HepG2 (cell line): ENCODE data around the gene TMUB1. TPM values are rescaled to one million over a fixed set of nuclear protein-coding genes. Genes with fewer than 3 reads are reported as not detected.

Experiments used
- ARID4A ChIP-seq: sonication (generic); formaldehyde crosslinking; IDR thresholded peaks from 2 replicates; pipeline ENCODE4 v1.5.0; 2020; ENCODE audit warnings: mild to moderate bottlenecking, missing genetic modification reagents, borderline replicate concordance
- FOXP1 ChIP-seq, 2 experiments: fragments of 450-650 bp in 1 of 2; IDR thresholded peaks; 2 replicates each; pipeline ENCODE4 v1.6.1; 2017 to 2018; ENCODE audit warnings: antibody characterized with exemption in 1 of 2
- GATAD1 ChIP-seq: IDR thresholded peaks from 2 replicates; pipeline ENCODE4 v1.6.1; 2016; ENCODE audit warnings: missing genetic modification reagents, missing compliant biosample characterization
- IRF2 ChIP-seq: IDR thresholded peaks from 2 replicates; pipeline ENCODE4 v1.6.1; 2018; ENCODE audit warnings: missing genetic modification reagents, missing compliant biosample characterization
- KDM2A ChIP-seq: sonication (generic); formaldehyde crosslinking; IDR thresholded peaks from 2 replicates; pipeline ENCODE4 v1.4.0; 2020; ENCODE audit warnings: low read depth, missing genetic modification reagents, borderline replicate concordance
- KMT2A ChIP-seq: sonication (generic); formaldehyde crosslinking; IDR thresholded peaks from 2 replicates; pipeline ENCODE4 v1.4.0; 2020; ENCODE audit warnings: missing genetic modification reagents
- PHF21A ChIP-seq: sonication (generic); formaldehyde crosslinking; IDR thresholded peaks from 2 replicates; pipeline ENCODE4 v1.5.0; 2020; ENCODE audit warnings: mild to moderate bottlenecking, missing genetic modification reagents
- SOX13 ChIP-seq, 3 experiments: fragments of 450-650 bp in 1 of 3; sonication (generic) in 1 of 3; formaldehyde crosslinking in 1 of 3; IDR thresholded peaks in 2 of 3; conservative IDR thresholded peaks in 1 of 3; 2 replicates each; pipeline versions ENCODE4 v1.5.0 to v1.6.1; 2016 to 2020; ENCODE audit warnings: antibody characterized with exemption in 1 of 3, mild to moderate bottlenecking in 1 of 3, missing compliant biosample characterization in 1 of 3, missing genetic modification reagents in 1 of 3, moderate library complexity in 1 of 3
- ZBTB4 ChIP-seq: sonication (generic); formaldehyde crosslinking; IDR thresholded peaks from 2 replicates; pipeline ENCODE4 v1.4.0; 2020; ENCODE audit warnings: missing genetic modification reagents, mild to moderate bottlenecking, borderline replicate concordance
- ZFX ChIP-seq: sonication (generic); formaldehyde crosslinking; IDR thresholded peaks from 2 replicates; pipeline ENCODE4 v1.4.0; 2020; ENCODE audit warnings: mild to moderate bottlenecking, low read depth, missing genetic modification reagents, moderate library complexity
- ZNF468 ChIP-seq: sonication (generic); formaldehyde crosslinking; IDR thresholded peaks from 2 replicates; pipeline ENCODE4 v1.8.0; 2022; ENCODE audit warnings: mild to moderate bottlenecking, moderate library complexity, missing genetic modification reagents
- ZNF570 ChIP-seq: sonication (generic); formaldehyde crosslinking; IDR thresholded peaks from 2 replicates; pipeline ENCODE4 v1.4.0; 2020; ENCODE audit warnings: mild to moderate bottlenecking, missing genetic modification reagents, borderline replicate concordance
- ZNF850 ChIP-seq: sonication (generic); formaldehyde crosslinking; conservative IDR thresholded peaks from 2 replicates; pipeline ENCODE4 v1.9.0; 2021; ENCODE audit warnings: mild to moderate bottlenecking, missing genetic modification reagents
- ZSCAN20 ChIP-seq: sonication (generic); formaldehyde crosslinking; IDR thresholded peaks from 2 replicates; pipeline ENCODE4 v1.4.0; 2020; ENCODE audit warnings: missing genetic modification reagents, mild to moderate bottlenecking, borderline replicate concordance
- polyA plus RNA-seq, 8 experiments: library from polyadenylated mRNA; depleted of rRNA in 3 of 8; stranded (reverse) in 7 of 8; unstranded in 1 of 8; fragments of >200 nt; fragmentation: Illumina TruSeq in 4 of 8; extraction: Trizol in 4 of 8; gene quantifications; 2 replicates each; pipeline versions ENCODE4 v1.2.1 to v1.2.3, GENCODE V29; 2011 to 2016; ENCODE audit warnings: low read depth in 4 of 8, missing spikeins in 1 of 8, mixed read lengths in 1 of 8; ENCODE audit not compliant: insufficient read depth in 1 of 8
- total RNA-seq, 5 experiments: library from RNA; depleted of rRNA; stranded (reverse); fragments of >200 nt; fragmentation: Illumina TruSeq; extraction: Trizol; gene quantifications; 2 replicates each; pipeline ENCODE4 v1.2.3, GENCODE V29; 2016; ENCODE audit warnings: low read depth in 1 of 5
- TF ChIP-seq, protein P1 (sequence below): sonication (generic); formaldehyde crosslinking; conservative IDR thresholded peaks from 2 replicates; pipeline ENCODE4 v1.4.0; 2020; ENCODE audit warnings: missing genetic modification reagents
- TF ChIP-seq, protein P2 (sequence below): sonication (generic); formaldehyde crosslinking; IDR thresholded peaks from 2 replicates; pipeline ENCODE4 v1.4.0; 2020; ENCODE audit warnings: missing genetic modification reagents

TMUB1 gene
- total and polyA plus RNA-seq, 2 of the 13 experiments (the other 11 are each of a cell fraction or from before 2014, with no cell fraction given), result 44.8 to 51.6 TPM

DNA sequence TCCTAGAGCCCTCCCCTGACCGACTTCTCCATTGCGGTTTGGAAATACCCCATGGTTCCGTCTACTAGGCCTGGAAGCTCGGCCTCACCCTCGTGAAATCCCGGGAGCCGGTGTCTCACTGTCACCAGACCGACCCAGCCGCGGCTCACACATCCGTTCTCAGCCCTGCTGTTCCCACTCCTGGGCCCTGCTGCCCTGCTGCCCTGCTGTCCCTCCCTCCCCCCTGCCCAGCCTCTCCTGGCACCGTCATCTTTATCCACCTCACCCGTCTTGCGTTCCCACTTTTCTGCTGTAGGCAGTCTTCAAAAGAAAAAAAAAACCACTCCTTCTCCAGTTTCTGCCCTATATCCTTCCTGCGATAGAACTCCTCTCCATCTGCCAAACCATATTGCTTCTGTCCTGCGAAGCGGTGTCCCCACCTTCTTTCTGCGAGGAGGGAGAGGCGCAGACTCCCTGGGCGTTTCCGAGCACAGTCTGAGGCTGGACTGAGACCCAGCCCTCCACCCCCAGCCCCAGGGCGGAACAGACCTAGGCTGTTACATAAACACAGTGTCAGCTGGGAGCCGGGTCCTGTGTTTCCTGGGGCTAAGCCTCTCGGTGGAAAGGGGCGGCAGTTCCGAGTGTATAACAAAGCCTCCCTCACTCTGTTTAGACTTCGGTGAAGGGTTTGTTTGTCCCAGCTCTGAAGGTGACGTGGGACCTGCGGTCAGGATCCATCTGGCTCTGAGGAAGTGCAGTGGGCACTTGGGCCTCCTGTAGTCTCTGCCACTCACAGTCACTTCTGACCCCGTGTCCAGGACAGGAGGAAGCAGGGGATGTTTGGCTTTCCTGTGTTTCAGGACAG lies 5.8 kb upstream of the TMUB1 start (continued):
- TF ChIP-seq, protein P1, sequence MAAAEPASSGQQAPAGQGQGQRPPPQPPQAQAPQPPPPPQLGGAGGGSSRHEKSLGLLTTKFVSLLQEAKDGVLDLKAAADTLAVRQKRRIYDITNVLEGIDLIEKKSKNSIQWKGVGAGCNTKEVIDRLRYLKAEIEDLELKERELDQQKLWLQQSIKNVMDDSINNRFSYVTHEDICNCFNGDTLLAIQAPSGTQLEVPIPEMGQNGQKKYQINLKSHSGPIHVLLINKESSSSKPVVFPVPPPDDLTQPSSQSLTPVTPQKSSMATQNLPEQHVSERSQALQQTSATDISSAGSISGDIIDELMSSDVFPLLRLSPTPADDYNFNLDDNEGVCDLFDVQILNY, result no peak
- TF ChIP-seq KMT2A (CRISPR knock-in tag) (peak; percentile 27), SOX13 (IDR thresholded peaks at IDR 0.05) (no peak), SOX13 (CRISPR knock-in tag; conservative IDR thresholded peaks at IDR 0.05 in 1 of 2, IDR thresholded peaks at IDR 0.05 in 1 of 2) (peak in 1 of 2 experiments; percentile 51; a peak in 1 of 4 replicates), ZNF850 (no peak), IRF2 (CRISPR knock-in tag) (peak; percentile 16; the same call in 1 of the 2 replicates), ZNF570 (no peak), ZNF468 (CRISPR knock-in tag) (no peak), PHF21A (CRISPR knock-in tag) (peak; percentile 84), KDM2A (CRISPR knock-in tag) (peak; percentile 43; the same call in 1 of the 2 replicates), GATAD1 (CRISPR knock-in tag) (0 out of 2 replicates have a peak, but pooled peaks have one; percentile 19), ZSCAN20 (CRISPR knock-in tag) (no peak), ZFX (peak; percentile 22; the same call in 1 of the 2 replicates), ARID4A (CRISPR knock-in tag) (peak; percentile 85; the same call in 1 of the 2 replicates), FOXP1 (IDR thresholded peaks at IDR 0.05) (no peak), FOXP1 (CRISPR knock-in tag; IDR thresholded peaks at IDR 0.05) (peak; percentile 26; the same call in 1 of the 2 replicates), ZBTB4 (CRISPR knock-in tag) (0 out of 2 replicates have a peak, but pooled peaks have one; percentile 19)
- TF ChIP-seq, protein P2, sequence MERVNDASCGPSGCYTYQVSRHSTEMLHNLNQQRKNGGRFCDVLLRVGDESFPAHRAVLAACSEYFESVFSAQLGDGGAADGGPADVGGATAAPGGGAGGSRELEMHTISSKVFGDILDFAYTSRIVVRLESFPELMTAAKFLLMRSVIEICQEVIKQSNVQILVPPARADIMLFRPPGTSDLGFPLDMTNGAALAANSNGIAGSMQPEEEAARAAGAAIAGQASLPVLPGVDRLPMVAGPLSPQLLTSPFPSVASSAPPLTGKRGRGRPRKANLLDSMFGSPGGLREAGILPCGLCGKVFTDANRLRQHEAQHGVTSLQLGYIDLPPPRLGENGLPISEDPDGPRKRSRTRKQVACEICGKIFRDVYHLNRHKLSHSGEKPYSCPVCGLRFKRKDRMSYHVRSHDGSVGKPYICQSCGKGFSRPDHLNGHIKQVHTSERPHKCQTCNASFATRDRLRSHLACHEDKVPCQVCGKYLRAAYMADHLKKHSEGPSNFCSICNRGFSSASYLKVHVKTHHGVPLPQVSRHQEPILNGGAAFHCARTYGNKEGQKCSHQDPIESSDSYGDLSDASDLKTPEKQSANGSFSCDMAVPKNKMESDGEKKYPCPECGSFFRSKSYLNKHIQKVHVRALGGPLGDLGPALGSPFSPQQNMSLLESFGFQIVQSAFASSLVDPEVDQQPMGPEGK, result peak; percentile 81
